ENCODE measurements around the gene RAB27A.

DNA sequence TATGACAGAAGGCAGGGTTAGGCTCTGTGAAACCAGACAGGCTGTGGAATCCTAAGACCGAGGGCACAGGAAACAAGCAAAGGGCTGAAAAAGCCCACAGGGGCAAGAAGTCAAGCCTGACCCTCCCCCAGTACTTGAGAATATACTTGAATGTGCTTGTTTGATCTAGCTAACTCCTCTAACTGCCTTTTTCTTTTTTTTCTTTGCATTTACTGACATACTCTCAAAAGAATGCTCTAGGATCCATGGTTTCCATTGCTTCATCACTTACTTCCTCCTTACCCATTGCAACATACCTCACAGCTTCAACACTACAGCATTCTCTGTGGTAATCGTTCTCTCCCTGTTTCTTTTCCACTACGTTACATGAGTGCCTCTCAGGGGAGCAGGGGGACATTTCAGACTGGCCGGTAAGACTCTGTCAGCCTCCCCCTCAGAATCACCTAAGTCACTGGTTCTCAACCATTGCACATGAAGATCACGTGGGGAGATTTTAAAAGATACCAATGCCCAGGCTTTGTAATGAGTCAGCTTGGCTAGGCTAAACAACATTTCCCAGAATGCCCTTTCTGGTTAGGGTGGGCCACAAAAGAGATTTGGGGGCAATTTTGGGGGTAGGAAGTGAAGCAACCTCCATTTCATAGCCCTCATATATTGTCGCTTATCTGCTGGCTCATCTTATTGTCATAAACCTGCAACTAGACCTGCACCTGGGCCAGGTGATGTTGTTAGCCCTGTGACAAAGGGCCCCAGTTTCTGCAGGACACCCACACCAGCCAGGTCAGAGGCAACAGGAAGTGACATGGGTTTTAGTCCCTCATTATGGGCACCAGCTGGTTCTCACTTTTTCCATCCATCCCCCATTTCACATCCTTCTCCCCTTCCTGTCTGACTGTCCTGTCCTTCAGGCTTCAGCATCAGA is 68.3 kb downstream of the RAB27A start:
- no peak for TF ChIP-seq POLR2A (IDR thresholded peaks at IDR 0.05; ENCODE audit: low read length)
- TF ChIP-seq GATA1 (IDR thresholded peaks at IDR 0.05; ENCODE audit: low read depth, low read length) = no peak
